ENCODE measurements around the gene PHOSPHO1.

PHOSPHO1 gene

DNA sequence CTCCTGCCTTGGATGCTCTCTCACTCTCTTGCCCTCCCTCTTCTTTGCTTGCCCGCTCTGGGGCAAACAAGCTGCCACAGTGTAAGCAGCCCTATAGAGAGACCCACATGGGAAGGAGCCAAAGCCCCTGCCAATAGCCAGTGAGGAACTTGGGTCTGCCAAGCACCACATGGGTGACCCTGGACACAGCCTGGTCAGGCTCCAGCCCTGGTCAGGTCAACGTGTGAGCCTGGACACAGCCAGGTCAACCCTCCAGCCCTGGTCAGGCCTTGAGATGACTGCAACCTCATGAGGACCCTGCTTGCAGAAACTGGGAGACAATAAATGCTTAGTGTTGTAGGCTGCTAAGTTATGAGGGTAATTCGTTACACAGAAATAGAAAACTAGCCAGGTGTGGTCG, 14.3 kb upstream of the PHOSPHO1 start:
- no peak for DNase-seq (ENCODE audit: extremely low read depth in 1 of 2, low read depth in 1 of 2)

DNA sequence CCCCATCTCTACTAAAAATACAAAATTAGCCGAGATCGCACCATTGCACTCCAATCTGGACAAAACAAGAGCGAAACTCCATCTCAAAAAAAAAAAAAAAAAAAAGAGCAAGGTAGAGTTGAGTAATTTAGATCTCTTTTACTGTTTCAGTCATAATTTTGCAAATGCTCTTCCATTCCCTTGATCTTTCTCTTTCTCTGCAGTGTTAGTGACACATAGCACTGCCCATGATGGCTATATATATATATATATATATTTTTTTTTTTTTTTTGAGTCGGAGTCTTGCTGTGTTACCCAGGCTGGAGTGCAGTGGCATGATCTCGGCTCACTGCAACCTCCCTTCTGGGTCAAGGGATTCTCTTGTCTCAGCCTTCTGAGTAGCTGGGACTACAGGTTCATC, 12.2 kb upstream of the PHOSPHO1 start:
- DNase-seq (ENCODE audit: extremely low read depth in 1 of 2, low read depth in 1 of 2), result no peak

DNA sequence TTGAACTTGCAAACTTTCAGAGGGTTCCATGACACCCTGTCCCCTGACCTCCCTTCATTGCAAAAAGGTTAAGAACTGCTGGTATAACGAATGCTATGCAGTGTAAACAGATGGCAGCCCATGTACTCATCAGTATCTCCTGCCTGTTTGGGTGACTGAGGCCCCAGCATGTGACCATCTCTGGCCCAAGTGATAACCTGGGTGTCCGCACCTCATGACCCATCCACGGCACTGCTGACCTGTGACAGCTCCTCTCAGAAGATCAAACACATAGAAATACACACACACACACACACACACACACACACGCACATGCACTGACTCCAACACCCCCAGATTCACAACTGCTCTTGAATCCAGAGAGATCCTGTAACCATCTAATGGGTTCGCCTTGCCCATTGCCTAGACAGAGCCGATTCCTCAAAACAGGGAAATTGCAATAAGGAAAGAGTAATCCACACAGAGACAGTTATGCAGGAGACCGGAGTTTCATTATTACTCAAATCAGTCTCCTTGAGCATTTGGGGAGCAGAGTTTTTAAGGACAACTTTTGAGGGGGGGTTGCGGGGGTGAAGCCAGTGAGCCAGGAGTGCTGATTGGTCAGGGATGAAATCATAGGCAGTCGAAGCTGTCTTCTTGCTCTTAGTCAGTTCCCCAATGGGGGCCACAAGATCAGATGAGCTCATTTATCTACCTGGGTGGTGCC, 11.3 kb upstream of the PHOSPHO1 start:
- DNase-seq (ENCODE audit: extremely low read depth in 1 of 2, low read depth in 1 of 2), result no peak

DNA sequence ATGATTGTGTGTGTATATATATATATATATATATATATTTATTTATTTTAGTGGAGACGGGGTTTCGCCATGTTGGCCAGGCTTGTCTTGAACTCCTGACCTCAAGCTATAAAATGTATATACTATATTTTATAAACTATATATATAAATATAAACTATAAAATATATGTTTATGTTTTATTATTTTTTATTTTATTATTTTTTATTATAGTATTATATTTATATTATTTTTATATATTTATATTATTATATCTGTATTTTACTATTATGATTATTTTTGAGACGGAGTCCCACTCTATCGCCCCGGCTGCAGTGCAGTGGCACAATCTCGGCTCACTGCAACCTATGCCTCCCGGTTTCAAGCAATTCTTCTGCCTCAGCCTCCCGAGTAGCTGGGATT, 10.5 kb upstream of the PHOSPHO1 start:
- no peak for DNase-seq (ENCODE audit: extremely low read depth in 1 of 2, low read depth in 1 of 2)

DNA sequence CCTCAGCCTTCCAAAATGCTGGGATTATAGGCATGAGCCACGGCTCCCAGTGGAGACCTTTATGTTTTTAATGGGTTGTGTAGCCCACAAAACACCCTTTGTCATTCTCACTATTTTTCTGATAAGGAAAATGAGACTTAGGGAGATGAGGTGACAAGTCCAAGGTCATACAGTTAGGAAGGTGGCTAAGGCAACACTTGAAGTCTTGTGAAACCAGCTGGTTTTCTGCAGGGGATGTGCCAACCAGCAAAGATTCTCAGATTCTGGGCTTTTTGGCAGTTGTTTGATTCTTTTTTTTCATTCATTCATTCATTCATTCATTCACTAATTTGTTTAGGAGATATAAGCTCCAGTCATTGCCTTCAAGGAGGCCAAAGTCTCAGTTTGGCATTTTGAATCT, 10.0 kb upstream of the PHOSPHO1 start:
- DNase-seq (ENCODE audit: extremely low read depth in 1 of 2, low read depth in 1 of 2), result no peak

DNA sequence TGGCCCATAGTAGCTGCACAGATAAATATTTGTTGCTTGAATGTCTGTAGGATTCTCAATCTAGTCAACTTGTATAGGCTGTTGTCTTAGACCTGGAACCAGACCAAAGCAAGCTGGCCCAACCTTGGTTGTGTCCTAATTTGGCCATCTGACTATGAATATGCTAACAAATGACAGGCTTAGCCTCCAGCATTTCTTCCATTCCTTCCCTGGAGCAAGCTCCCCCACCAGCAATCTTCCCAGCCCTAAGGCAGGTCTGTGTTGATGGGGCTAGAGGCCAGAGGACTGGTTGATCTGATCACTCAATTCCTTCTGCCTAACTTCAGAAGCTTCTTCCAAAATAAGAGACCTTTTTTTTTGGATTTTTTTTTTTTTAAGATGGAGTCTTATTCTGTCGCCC, 9.4 kb upstream of the PHOSPHO1 start:
- no peak for DNase-seq (ENCODE audit: extremely low read depth in 1 of 2, low read depth in 1 of 2)

DNA sequence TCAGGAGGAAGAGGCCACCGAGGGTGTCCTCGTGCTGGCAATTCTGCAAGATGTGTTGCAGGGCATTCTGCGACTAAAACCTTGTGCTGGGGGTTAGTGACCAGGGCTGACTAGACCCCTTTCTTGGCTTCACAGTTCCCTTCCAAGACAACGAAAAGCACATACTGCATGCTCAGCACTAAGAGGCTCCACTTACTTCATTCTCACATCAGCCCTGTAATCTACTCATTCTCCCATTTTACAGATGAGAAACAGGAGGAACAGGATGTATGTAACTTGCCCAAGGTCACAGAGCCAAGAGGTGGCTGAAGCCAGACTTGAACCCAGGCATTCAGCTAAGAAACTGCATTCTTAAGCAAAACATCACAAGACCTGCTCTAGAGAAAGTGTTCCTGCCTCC, 5.3 kb upstream of the PHOSPHO1 start:
- no peak for DNase-seq (ENCODE audit: extremely low read depth in 1 of 2, low read depth in 1 of 2)

DNA sequence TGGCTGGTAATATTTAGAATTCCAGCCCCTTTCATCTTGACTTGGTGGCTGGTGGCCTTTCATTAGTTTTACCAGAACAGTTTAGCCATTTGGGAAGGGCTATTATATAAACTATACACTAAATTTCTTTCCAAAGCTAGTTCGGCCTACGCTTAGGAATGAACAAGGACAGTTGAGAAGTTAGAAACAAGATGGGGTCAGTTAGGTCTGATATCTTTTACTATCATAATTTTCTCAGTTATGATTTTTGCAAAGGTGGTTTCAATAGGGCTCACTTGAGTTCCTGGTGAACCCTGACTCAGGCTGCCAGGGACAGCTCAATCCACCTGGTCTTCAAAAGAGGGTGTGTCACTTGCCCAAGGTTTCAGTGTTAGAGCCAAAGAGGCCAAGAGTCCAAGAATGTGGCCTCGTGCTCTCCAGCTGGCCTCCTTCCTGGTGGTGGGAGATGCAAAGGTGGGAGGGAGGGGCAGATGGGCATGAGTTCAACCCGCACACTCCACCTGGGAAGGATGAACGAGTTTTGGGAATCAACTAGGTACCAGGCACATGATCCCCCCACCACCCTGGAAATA, 4.0 kb upstream of the PHOSPHO1 start:
- no peak for DNase-seq (ENCODE audit: extremely low read depth in 1 of 2, low read depth in 1 of 2)

DNA sequence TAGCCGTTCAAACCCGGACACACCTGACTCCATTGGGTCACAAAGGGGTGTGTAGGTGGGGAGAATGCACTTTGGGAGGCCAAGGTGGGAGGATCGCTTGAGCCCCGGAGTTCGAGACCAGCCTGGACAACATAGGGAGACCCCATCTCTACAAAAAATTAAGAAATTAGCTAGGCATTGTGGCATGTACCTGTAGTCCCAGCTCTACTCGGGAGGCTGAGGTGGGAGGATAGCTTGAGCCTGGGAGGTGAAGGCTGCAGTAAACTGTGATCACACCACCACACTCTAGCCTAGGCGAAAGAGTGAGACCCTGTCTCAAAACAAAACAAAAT, 942 bp upstream of the PHOSPHO1 start:
- DNase-seq (ENCODE audit: extremely low read depth in 1 of 2, low read depth in 1 of 2), result no peak

DNA sequence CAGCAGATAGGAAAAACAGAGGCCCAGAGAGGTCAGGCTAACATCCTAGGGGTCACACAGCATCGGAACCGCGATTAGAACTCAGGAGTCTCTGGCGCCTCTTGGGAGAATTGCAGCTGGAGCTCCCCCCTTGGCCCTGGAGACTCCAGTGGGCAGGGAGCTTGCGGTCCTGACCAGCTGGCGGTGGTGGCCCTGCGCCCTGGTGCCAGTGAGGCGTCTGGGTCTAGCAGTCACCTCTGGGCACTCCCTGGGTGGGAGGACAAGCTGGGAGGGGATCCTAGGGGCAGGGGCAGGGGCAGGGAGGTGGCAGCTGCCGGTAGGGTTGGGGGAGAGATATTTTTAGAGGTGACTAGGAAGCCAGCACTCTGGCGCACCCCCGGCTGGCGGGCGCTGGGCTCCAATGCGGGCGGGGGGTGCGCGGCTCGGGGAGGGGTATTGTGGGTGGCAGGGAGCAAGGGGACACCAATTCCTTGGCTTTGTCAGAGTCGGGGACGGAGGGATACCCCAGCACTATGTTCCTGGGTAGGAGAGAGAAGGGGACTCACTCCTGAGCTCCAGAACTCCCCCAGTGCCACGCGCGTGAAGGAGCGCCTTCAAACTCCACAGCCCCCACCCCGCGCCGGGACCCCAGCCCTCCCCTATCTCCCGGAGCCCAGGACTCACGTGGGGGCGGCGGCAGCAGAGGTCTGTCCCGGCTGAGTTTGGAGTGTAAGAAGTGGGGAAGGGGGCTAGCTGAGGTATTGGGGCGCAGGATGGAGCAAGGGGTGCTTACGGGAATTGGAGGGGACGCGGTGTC, 584 bp downstream of the PHOSPHO1 start:
- no peak for DNase-seq (ENCODE audit: extremely low read depth in 1 of 2, low read depth in 1 of 2)

DNA sequence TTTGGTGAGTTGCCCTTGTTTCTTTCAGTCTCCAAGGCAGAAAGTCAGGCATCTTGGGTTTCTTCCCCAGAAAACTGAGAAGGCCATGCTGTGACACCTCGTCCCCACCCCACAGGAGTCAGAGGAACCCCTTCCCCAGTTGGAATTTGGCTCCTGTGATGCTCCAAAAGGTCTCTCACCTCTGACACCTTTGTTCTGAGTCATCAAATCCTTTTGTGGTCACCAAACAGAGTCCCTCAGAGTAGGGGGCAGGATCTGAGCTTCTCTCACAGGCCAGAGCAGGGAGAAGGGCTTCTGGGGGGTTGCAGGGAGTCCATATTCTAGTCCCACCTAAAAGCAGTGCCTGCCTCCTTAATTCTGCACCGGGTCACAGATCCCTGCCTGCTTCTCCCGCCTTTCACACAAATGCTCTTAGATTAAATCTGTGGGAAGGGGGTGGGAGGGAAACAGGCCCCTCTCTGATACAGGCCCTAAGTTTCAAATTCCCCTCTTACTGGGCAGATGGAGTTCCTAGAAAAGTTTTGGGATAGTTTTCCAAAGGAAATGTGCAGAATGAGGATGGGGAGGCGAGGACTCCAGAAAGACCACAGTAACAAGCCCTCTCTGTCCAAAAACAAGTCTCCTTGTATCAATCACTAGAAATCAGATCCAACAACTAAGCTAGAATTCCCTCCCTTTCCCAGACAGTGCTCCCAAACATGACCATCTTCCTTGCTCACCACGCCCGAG, 1.3 kb downstream of the PHOSPHO1 start:
- no peak for DNase-seq (ENCODE audit: extremely low read depth in 1 of 2, low read depth in 1 of 2)

DNA sequence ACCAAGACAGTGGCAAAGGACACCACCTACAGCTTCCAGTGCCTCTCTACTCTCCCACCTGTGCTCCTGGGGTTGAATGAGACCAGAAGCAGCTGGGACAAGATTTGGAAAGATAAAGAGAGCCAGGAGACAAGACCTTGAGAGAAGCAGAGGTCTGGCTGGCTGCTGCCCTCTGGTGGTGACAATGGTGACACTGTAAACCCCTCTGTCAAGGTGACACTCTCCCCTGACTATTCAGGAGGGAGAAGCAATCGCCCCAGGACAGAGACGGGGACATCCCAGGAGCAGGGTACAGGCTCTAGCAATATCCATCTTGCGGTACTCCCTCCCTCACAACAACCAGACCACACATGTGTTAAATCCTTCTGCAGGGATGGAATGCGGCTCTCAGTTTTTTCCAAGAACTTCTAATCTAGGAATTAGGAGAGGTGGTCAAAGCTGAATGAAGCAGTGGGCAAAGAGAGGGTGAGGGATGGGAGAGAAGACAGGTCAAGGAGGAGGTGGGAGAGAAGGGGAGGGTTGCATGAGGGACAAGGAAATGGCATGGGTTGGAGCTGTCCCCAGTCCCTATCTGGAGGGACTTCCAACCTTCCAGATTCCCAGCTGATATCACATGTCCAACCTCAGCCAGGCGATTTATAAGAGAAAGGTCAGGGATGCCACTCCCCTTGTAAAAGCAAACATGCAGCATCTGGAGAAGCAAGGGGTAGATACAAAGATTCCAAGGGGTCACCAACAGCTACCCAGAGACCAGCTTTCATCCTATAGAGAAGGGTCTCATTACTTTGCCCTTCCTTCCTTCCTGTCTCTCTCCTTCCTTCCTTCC, 2.9 kb downstream of the PHOSPHO1 start:
- peak in 1 of 2 donors; percentile 50 for DNase-seq (ENCODE audit: extremely low read depth in 1 of 2, low read depth in 1 of 2)

DNA sequence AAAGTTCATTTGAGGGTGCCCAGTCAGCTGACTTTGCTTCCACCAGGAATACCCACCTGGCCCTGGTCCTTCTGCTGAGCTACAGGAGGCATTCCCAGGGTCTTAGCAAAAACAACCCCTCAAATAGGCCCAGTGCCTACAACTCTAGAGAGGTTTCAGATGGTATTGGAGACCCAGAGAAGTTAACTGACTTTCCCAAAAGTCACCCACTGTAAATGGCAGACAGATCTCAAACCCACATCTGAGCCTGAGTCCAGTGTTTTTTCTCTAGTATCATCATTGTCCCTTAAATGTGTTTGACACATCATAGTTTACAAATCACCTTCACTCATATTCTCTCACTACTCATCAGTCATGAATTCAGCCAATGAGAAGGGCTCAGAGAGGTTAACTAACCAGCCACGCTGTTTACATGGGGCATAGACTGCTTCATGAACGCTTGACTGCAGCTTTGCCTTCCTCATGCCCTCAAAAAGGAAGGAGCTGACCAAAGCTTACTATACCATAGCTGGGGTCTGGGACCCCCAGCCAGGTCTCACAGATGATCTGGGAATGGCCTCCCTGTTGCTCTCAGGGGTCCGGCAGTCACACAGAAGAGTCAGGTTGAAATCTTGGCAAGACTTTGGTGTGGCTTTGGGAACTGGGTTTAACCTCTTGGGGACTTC, 3.7 kb downstream of the PHOSPHO1 start:
- no peak for DNase-seq (ENCODE audit: extremely low read depth in 1 of 2, low read depth in 1 of 2)

DNA sequence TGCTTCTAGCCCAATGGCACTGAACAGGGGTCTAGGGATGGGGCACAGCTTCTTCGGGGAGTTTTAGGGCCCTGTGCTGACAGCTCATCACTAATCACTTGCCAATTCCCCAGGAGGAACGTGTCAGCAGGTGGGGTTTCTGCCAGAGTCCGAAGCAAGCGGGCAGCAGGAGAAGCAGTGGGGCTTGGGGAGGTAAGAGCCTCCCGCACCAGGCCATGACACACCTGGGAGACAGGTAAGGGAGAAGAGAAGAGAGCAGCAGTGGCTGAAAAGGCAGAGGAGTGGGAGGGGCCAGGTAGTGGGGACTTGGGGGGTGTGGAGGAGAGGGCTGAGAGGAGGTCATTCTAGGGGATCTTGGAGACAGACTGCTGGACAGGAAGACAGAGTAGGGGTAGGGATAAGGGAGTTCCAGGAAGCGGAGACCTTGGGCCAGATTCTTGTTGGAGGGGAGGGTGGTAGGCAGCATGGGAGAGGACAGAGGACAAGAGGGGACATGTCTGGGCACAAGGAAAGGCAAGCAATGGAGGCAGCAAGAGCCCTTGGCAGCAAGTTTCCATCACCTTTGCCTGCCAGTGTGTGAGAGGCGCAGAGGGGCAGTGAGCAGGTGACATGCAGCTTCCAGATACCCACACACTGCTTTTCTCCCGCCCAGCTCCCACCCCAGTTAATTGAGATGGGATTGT, 4.9 kb downstream of the PHOSPHO1 start:
- DNase-seq (ENCODE audit: extremely low read depth in 1 of 2, low read depth in 1 of 2), result no peak

DNA sequence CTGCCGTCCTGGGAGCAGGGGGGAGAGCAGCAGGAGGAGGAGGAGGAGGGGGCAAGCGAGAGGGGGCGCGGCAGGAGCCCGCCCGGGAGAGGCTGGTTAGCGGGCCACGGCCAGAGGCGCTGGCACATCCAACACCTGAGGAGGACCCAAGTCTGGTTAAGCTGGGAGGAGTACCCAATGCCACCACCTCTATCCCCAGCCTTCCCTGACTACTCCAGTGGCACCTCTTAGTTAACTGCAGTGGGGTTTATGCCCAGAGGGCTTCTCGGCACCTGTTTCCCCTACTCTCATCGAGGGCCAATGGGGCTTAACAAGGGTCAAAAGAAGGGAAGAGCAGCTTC, 5.6 kb downstream of the PHOSPHO1 start:
- DNase-seq (ENCODE audit: extremely low read depth in 1 of 2, low read depth in 1 of 2), result no peak

DNA sequence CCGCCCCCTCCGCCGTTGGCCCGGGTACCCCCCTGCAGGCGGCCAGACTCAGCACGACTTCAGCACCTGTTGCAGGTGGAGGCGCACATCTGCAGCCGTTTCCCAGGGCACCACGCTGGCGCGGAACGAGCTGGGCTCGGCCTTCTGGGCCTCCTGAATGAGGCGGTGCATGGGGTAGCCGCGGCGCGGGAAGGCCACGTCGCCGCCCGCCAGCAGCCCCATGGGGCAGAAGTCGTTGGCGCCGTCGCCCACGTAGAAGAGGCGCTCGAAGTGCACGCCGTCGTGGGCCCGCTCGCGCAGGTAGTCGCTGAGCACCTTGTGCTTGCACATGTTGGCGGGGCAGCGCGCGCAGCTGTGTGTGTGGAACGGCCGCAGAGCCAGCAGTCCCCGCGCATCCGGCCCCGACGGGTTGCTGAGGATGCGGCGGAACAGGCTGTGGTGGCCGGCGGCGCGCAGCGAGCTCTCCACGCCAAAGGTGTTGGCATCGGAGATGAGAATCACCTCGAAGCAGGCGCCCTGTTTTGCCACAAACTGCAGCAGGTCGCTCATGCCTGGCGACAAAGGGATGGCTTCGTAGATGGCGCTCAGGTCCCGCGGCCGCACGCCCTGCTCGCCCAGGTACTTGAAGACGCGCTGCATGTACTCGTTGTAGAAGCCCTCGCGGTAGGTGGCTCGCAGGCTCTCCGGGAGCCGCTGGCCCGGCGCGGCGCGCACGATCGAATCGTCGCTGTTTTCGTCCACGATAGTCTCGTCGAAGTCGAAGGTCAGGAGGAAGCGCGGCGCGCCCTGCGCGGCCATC, 6.2 kb downstream of the PHOSPHO1 start:
- peak in 1 of 2 donors; percentile 19 for DNase-seq (ENCODE audit: extremely low read depth in 1 of 2, low read depth in 1 of 2)

DNA sequence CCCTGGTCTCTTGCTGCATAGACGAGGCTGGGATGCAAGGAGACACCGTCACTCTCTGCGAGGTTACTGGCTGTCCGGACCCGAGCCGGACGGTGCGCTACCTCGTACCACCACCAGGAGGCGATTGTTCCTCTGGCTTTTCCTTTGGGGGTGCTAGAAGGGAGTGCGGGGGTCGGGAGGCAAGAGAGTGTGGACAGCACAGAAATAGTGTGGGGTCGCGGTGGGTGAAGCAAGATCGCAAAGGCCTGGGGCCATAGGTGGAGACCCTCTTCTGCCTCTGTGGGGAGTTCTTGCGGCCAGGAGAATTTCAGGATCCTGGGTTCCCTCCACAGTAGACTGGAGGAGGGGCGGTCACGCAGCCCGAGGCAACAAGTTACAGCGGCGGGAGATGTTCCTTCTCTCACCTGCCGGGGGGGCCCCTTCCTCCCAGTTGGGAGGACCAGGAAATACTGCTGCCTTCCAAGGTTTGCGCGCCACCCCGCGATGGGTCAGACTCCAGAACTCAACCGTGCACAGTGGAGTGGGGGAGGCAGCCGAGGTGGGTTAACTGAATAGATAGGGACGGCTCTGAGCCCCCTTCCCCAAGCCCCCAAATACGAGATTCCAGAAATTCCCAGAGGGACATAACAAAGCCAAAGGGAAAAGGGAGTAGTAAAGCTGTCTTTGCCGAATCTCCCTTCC, 6.9 kb downstream of the PHOSPHO1 start:
- DNase-seq (ENCODE audit: extremely low read depth in 1 of 2, low read depth in 1 of 2), result peak in 1 of 2 donors; percentile 54

DNA sequence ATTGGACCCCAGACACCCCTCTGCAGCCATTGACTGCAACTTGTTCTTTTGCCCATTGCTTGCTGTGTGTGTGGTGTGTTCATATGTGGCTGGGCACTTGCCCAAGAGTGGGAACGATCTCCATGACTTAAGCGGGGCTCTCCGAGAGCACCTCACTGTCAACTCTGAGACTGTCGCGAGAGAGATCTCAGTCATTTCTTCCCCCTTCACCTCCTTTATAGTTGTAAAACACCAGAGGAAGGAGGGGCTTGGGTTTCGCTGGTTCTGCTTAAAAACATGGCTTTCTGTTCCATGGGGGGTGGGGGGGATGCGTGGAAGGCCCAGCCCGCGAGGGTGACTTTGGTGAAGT, 7.4 kb downstream of the PHOSPHO1 start:
- no peak for DNase-seq (ENCODE audit: extremely low read depth in 1 of 2, low read depth in 1 of 2)

DNA sequence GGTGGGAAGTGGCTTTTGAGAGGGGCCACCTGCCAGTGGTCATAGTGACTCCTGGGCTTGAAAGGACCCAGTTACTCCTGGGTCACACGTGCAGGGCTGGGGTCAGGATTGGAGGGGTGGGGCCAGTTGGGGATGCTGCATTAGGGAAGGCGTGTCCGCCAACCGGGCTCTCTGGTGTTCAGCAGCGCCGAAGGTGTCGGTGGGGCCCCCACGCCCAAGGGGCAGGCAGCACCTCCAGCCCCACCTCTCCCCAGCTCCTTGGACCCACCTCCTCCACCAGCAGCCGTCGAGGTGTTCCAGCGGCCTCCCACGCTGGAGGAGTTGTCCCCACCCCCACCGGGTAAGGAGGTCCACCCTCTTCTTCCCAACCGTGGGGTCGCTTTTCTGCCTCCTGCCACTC, 10.6 kb downstream of the PHOSPHO1 start:
- DNase-seq (ENCODE audit: extremely low read depth in 1 of 2, low read depth in 1 of 2), result no peak

Measured in stimulated activated CD8-positive, alpha-beta memory T cell treated with anti-CD3 and anti-CD28 coated beads, Interleukin-7, amount 100 ng/mL, for 48 hours (primary cell).